ENCODE measurements around the gene VANGL1.

Gene VANGL1

GRCh38 chr1:115650961-115651360 lies 9.2 kb downstream of the VANGL1 start:
- Mint-ChIP-seq H3K36me3 (no peaks in the 10 kb centered on the region), H3K27me3 (no peaks in the 10 kb centered on the region), H3K4me3 (no peak overlapping the region), H3K4me1 (no peaks in the 10 kb centered on the region), H3K9me3 (no peaks in the 10 kb centered on the region), H3K27ac (no peak overlapping the region)
- no peak for ATAC-seq (ENCODE audit: low read depth)
- DNase-seq (ENCODE audit: low spot score in 2 of 2) = no peak

GRCh38 chr1:115651391-115651790 lies 9.6 kb downstream of the VANGL1 start:
- no peaks in the 10 kb centered on the region for H3K4me1 Mint-ChIP-seq
- H3K4me3 Mint-ChIP-seq = no peak overlapping the region
- no peak overlapping the region for H3K27ac Mint-ChIP-seq
- no peaks in the 10 kb centered on the region for H3K36me3 Mint-ChIP-seq
- no peaks in the 10 kb centered on the region for H3K27me3 Mint-ChIP-seq
- ATAC-seq (ENCODE audit: low read depth) = no peak
- DNase-seq (ENCODE audit: low spot score in 2 of 2) = no peak
- no peaks in the 10 kb centered on the region for H3K9me3 Mint-ChIP-seq

- ATAC-seq (ENCODE audit: low read depth) (no peak), DNase-seq (ENCODE audit: low spot score in 2 of 2) (no peak)
- H3K9me3 Mint-ChIP-seq = no peaks in the 10 kb centered on the region
- H3K27me3 Mint-ChIP-seq = no peaks in the 10 kb centered on the region
- H3K36me3 Mint-ChIP-seq = no peaks in the 10 kb centered on the region
- H3K27ac Mint-ChIP-seq = no peak overlapping the region
- H3K4me3 Mint-ChIP-seq = no peak overlapping the region
- H3K4me1 Mint-ChIP-seq = no peaks in the 10 kb centered on the region
These were observed 10.5 kb downstream of the VANGL1 start for GRCh38 chr1:115652236-115652788.

- DNase-seq (ENCODE audit: low spot score in 2 of 2) = no peak
- H3K4me1 Mint-ChIP-seq = no peaks in the 10 kb centered on the region
- no peak for ATAC-seq (ENCODE audit: low read depth)
- H3K36me3 Mint-ChIP-seq = no peaks in the 10 kb centered on the region
- H3K9me3 Mint-ChIP-seq = no peaks in the 10 kb centered on the region
- no peaks in the 10 kb centered on the region for H3K27me3 Mint-ChIP-seq
- no peak overlapping the region for H3K27ac Mint-ChIP-seq
- H3K4me3 Mint-ChIP-seq = no peak overlapping the region
These were observed 12.4 kb downstream of the VANGL1 start for GRCh38 chr1:115654125-115654524.

- H3K36me3 Mint-ChIP-seq = no peaks in the 10 kb centered on the region
- DNase-seq (ENCODE audit: low spot score in 2 of 2) (no peak), ATAC-seq (ENCODE audit: low read depth) (no peak)
- no peak overlapping the region for H3K4me3 Mint-ChIP-seq
- H3K27ac Mint-ChIP-seq = no peak overlapping the region
- H3K4me1 Mint-ChIP-seq = no peaks in the 10 kb centered on the region
- H3K9me3 Mint-ChIP-seq = no peaks in the 10 kb centered on the region
- H3K27me3 Mint-ChIP-seq = no peaks in the 10 kb centered on the region
These were observed 13.0 kb downstream of the VANGL1 start for GRCh38 chr1:115654663-115655305.

GRCh38 chr1:115655306-115655663 lies 13.5 kb downstream of the VANGL1 start:
- no peak overlapping the region for H3K27ac Mint-ChIP-seq
- H3K4me1 Mint-ChIP-seq = no peaks in the 10 kb centered on the region
- no peaks in the 10 kb centered on the region for H3K9me3 Mint-ChIP-seq
- H3K4me3 Mint-ChIP-seq = no peak overlapping the region
- no peaks in the 10 kb centered on the region for H3K27me3 Mint-ChIP-seq
- ATAC-seq (ENCODE audit: low read depth) (no peak), DNase-seq (ENCODE audit: low spot score in 2 of 2) (no peak)
- H3K36me3 Mint-ChIP-seq = no peaks in the 10 kb centered on the region

GRCh38 chr1:115655916-115656315 lies 14.1 kb downstream of the VANGL1 start:
- Mint-ChIP-seq H3K27ac (no peak overlapping the region), H3K9me3 (no peaks in the 10 kb centered on the region), H3K4me1 (no peaks in the 10 kb centered on the region), H3K27me3 (no peaks in the 10 kb centered on the region), H3K36me3 (no peaks in the 10 kb centered on the region), H3K4me3 (no peak overlapping the region)
- ATAC-seq (ENCODE audit: low read depth) = no peak
- no peak for DNase-seq (ENCODE audit: low spot score in 2 of 2)

GRCh38 chr1:115656461-115657077 lies 14.8 kb downstream of the VANGL1 start:
- Mint-ChIP-seq H3K27ac (no peak overlapping the region), H3K4me1 (no peaks in the 10 kb centered on the region), H3K9me3 (no peaks in the 10 kb centered on the region), H3K4me3 (no peak overlapping the region), H3K36me3 (no peaks in the 10 kb centered on the region), H3K27me3 (no peaks in the 10 kb centered on the region)
- ATAC-seq (ENCODE audit: low read depth) (no peak), DNase-seq (ENCODE audit: low spot score in 2 of 2) (no peak)

GRCh38 chr1:115658646-115659045 lies 16.9 kb downstream of the VANGL1 start:
- H3K27me3 Mint-ChIP-seq = no peaks in the 10 kb centered on the region
- H3K4me1 Mint-ChIP-seq = no peaks in the 10 kb centered on the region
- H3K27ac Mint-ChIP-seq = no peak overlapping the region
- no peaks in the 10 kb centered on the region for H3K9me3 Mint-ChIP-seq
- DNase-seq (ENCODE audit: low spot score in 2 of 2) = no peak
- no peaks in the 10 kb centered on the region for H3K36me3 Mint-ChIP-seq
- no peak for ATAC-seq (ENCODE audit: low read depth)
- no peak overlapping the region for H3K4me3 Mint-ChIP-seq

GRCh38 chr1:115660151-115660550 lies 18.4 kb downstream of the VANGL1 start:
- Mint-ChIP-seq H3K9me3 (no peaks in the 10 kb centered on the region), H3K36me3 (no peaks in the 10 kb centered on the region), H3K27me3 (no peaks in the 10 kb centered on the region), H3K4me1 (no peaks in the 10 kb centered on the region), H3K27ac (no peak overlapping the region), H3K4me3 (no peak overlapping the region)
- no peak for ATAC-seq (ENCODE audit: low read depth)
- no peak for DNase-seq (ENCODE audit: low spot score in 2 of 2)

GRCh38 chr1:115661157-115661556 lies 19.4 kb downstream of the VANGL1 start:
- Mint-ChIP-seq H3K4me1 (no peaks in the 10 kb centered on the region), H3K4me3 (no peak overlapping the region), H3K9me3 (no peaks in the 10 kb centered on the region), H3K27me3 (no peaks in the 10 kb centered on the region), H3K27ac (no peak overlapping the region), H3K36me3 (no peaks in the 10 kb centered on the region)
- DNase-seq (ENCODE audit: low spot score in 2 of 2) (no peak), ATAC-seq (ENCODE audit: low read depth) (no peak)

GRCh38 chr1:115665319-115666096 lies 23.7 kb downstream of the VANGL1 start:
- Mint-ChIP-seq H3K27me3 (no peaks in the 10 kb centered on the region), H3K4me1 (no peaks in the 10 kb centered on the region)

GRCh38 chr1:115666206-115666605 lies 24.4 kb downstream of the VANGL1 start:
- H3K27ac Mint-ChIP-seq = no peak overlapping the region
- peaks cover 1% of the 10 kb centered on the region for H3K9me3 Mint-ChIP-seq
- H3K4me1 Mint-ChIP-seq = no peaks in the 10 kb centered on the region
- no peaks in the 10 kb centered on the region for H3K27me3 Mint-ChIP-seq
- ATAC-seq (ENCODE audit: low read depth) = no peak
- H3K4me3 Mint-ChIP-seq = no peak overlapping the region
- no peak for DNase-seq (ENCODE audit: low spot score in 2 of 2)
- peaks cover 1% of the 10 kb centered on the region for H3K36me3 Mint-ChIP-seq

More at GRCh38 chr1:115665319-115666096, 23.7 kb downstream of the VANGL1 start:
- Mint-ChIP-seq H3K36me3 (peaks cover 1% of the 10 kb centered on the region), H3K9me3 (peaks cover 1% of the 10 kb centered on the region), H3K4me3 (no peak overlapping the region), H3K27ac (no peak overlapping the region)
- DNase-seq (ENCODE audit: low spot score in 2 of 2) (no peak), ATAC-seq (ENCODE audit: low read depth) (no peak)

GRCh38 chr1:115666702-115667101 lies 24.9 kb downstream of the VANGL1 start:
- no peak overlapping the region for H3K4me3 Mint-ChIP-seq
- H3K27ac Mint-ChIP-seq = no peak overlapping the region
- H3K36me3 Mint-ChIP-seq = peaks cover 1% of the 10 kb centered on the region
- H3K9me3 Mint-ChIP-seq = peaks cover 1% of the 10 kb centered on the region
- H3K4me1 Mint-ChIP-seq = no peaks in the 10 kb centered on the region
- ATAC-seq (ENCODE audit: low read depth) (no peak), DNase-seq (ENCODE audit: low spot score in 2 of 2) (no peak)
- H3K27me3 Mint-ChIP-seq = no peaks in the 10 kb centered on the region

All from memory B cell (primary cell).